Endodermal cell (in vitro differentiated cells): ENCODE results near the gene EIF2S3. TPM values are rescaled to one million over a fixed set of nuclear protein-coding genes. Genes with fewer than 3 reads are reported as not detected.

ENCODE experiments used
- DNase-seq: peaks from one replicate; pipeline ENCODE4 v3.0.0-alpha.2; 2017
- H3K27ac ChIP-seq: 2 replicates; pipeline ENCODE4 v1.5.1; 2013; ENCODE audit warnings: mild to moderate bottlenecking, low read depth, low read length, moderate library complexity
- H3K27me3 ChIP-seq: 2 replicates; pipeline ENCODE4 v1.6.1; 2013; ENCODE audit warnings: mild to moderate bottlenecking, low read length, moderate library complexity; ENCODE audit not compliant: insufficient read depth, control insufficient read depth, poor library complexity, severe bottlenecking
- H3K36me3 ChIP-seq: 2 replicates; pipeline ENCODE4 v1.7.0; 2013; ENCODE audit warnings: mild to moderate bottlenecking, low read length, moderate library complexity; ENCODE audit not compliant: control insufficient read depth, insufficient read depth
- H3K4me1 ChIP-seq: one replicate; pipeline ENCODE4 v1.7.0; 2013; ENCODE audit warnings: low read length; ENCODE audit not compliant: control insufficient read depth, insufficient read depth
- H3K4me3 ChIP-seq: 2 replicates; pipeline ENCODE4 v1.5.1; 2013; ENCODE audit warnings: mild to moderate bottlenecking, low read length, moderate library complexity
- H3K9ac ChIP-seq: 2 replicates; pipeline ENCODE4 v1.6.1; 2013; ENCODE audit warnings: mild to moderate bottlenecking, low read length, moderate library complexity; ENCODE audit not compliant: poor library complexity, severe bottlenecking; ENCODE audit errors: extremely low read depth
- H3K9me3 ChIP-seq: 2 replicates; pipeline ENCODE4 v1.6.1; 2013; ENCODE audit warnings: mild to moderate bottlenecking, low read length, moderate library complexity; ENCODE audit not compliant: control insufficient read depth
- H3K27ac Mint-ChIP-seq: 2 replicates; pipeline ENCODE4 v1.8.0; 2020; ENCODE audit warnings: mixed read lengths
- H3K27me3 Mint-ChIP-seq: 2 replicates; pipeline ENCODE4 v1.8.0; 2021; ENCODE audit warnings: mild to moderate bottlenecking, mixed read lengths; ENCODE audit not compliant: insufficient read depth
- H3K36me3 Mint-ChIP-seq: 2 replicates; pipeline ENCODE4 v1.8.0; 2020; ENCODE audit warnings: low read depth, mixed read lengths
- H3K4me1 Mint-ChIP-seq: 2 replicates; pipeline ENCODE4 v1.8.0; 2020; ENCODE audit warnings: mixed read lengths
- H3K4me3 Mint-ChIP-seq: 2 replicates; pipeline ENCODE4 v1.8.0; 2020; ENCODE audit warnings: mild to moderate bottlenecking, moderate library complexity, mixed read lengths
- H3K9me3 Mint-ChIP-seq: 2 replicates; pipeline ENCODE4 v1.8.0; 2020; ENCODE audit warnings: mild to moderate bottlenecking, mixed read lengths
- CTCF ChIP-seq: fragments of 200-600 bp; sonication (generic); conservative IDR thresholded peaks from 2 replicates; pipeline ENCODE4 v1.5.0; 2021; ENCODE audit warnings: antibody characterized with exemption, mild to moderate bottlenecking
- WGBS, 2 experiments: methylation state at CpG; one replicate each; pipeline versions ENCODE4 v1.1.5 to v1.1.7; 2013; ENCODE audit warnings: missing lambda C conversion rate in 2 of 2, mixed read lengths in 1 of 2; ENCODE audit not compliant: insufficient coverage in 1 of 2, insufficient read length in 1 of 2; 5-methylcytosine and 5-hydroxymethylcytosine counted together
- total RNA-seq, 2 donors: library from RNA; stranded (reverse); fragmentation: NEBNext Ultra II Directional in 1 of 2; extraction: Animal tissue kit (Norgen Biotek cat#: 25700) in 1 of 2; gene quantifications; 2 replicates in 1 of 2; 3 replicates in 1 of 2; pipeline ENCODE4 v1.2.1, GENCODE V29; 2021

The EIF2S3 gene
- total RNA-seq, 2 donors from 2014 or later = 209 to 458 TPM

- no peaks in the 10 kb centered on the region for H3K36me3 ChIP-seq
- no peaks in the 10 kb centered on the region for H3K4me1 ChIP-seq
- peaks cover 14% of the 10 kb centered on the region for H3K27me3 Mint-ChIP-seq
- peak overlapping the region; percentile 92 for H3K4me3 ChIP-seq
- H3K4me3 Mint-ChIP-seq = peak overlapping the region; percentile 81
- DNase-seq = peak; percentile 92
- H3K9ac ChIP-seq = peak overlapping the region; percentile 91
- 0% methylated on average over 18 to 85 of the region's 111 CpGs for WGBS, 2 experiments
- no peaks in the 10 kb centered on the region for H3K9me3 Mint-ChIP-seq
- peaks cover 5% of the 10 kb centered on the region for H3K4me1 Mint-ChIP-seq
- peaks cover 8% of the 10 kb centered on the region for H3K36me3 Mint-ChIP-seq
- peak; percentile 36 for TF ChIP-seq CTCF
- H3K27me3 ChIP-seq = no peaks in the 10 kb centered on the region
- H3K27ac ChIP-seq = peak overlapping the region; percentile 91
- H3K9me3 ChIP-seq = no peaks in the 10 kb centered on the region
- peak overlapping the region; percentile 64 for H3K27ac Mint-ChIP-seq
Measured at GRCh38 chrX:24024819-24025740, 29.7 kb upstream of the EIF2S3 start.

- Histone ChIP-seq H3K4me3 (peak overlapping the region; percentile 86), H3K9me3 (no peaks in the 10 kb centered on the region), H3K4me1 (no peaks in the 10 kb centered on the region), H3K27ac (peak overlapping the region; percentile 91), H3K36me3 (no peaks in the 10 kb centered on the region), H3K9ac (peak overlapping the region; percentile 91), H3K27me3 (no peaks in the 10 kb centered on the region)
- Mint-ChIP-seq H3K4me1 (peaks cover 5% of the 10 kb centered on the region), H3K9me3 (no peaks in the 10 kb centered on the region), H3K4me3 (peak overlapping the region; percentile 81), H3K27ac (peak overlapping the region; percentile 95), H3K36me3 (peaks cover 8% of the 10 kb centered on the region), H3K27me3 (peaks cover 19% of the 10 kb centered on the region)
- TF ChIP-seq CTCF = no peak
- WGBS, 2 experiments = 6 to 24% methylated on average over 6 to 39 of the region's 46 CpGs
- DNase-seq = no peak
Measured at GRCh38 chrX:24025741-24026403, 28.9 kb upstream of the EIF2S3 start.

- H3K36me3 Mint-ChIP-seq = peaks cover 8% of the 10 kb centered on the region
- H3K27ac ChIP-seq = no peak overlapping the region
- no peaks in the 10 kb centered on the region for H3K9me3 ChIP-seq
- DNase-seq = peak; percentile 66
- TF ChIP-seq CTCF = no peak
- peak overlapping the region; percentile 95 for H3K27ac Mint-ChIP-seq
- no peaks in the 10 kb centered on the region for H3K36me3 ChIP-seq
- no peaks in the 10 kb centered on the region for H3K27me3 ChIP-seq
- no peaks in the 10 kb centered on the region for H3K4me1 ChIP-seq
- peak overlapping the region; percentile 86 for H3K4me3 ChIP-seq
- H3K9ac ChIP-seq = peak overlapping the region; percentile 91
- WGBS, 2 experiments = 44 to 81% methylated on average over 6 to 13 of the region's 13 CpGs
- H3K4me3 Mint-ChIP-seq = peak overlapping the region; percentile 81
- H3K9me3 Mint-ChIP-seq = no peaks in the 10 kb centered on the region
- peaks cover 25% of the 10 kb centered on the region for H3K27me3 Mint-ChIP-seq
- peaks cover 5% of the 10 kb centered on the region for H3K4me1 Mint-ChIP-seq
Measured at GRCh38 chrX:24026432-24026831, 28.3 kb upstream of the EIF2S3 start.
